Measurements from ENCODE around the gene ABCC10. TPM values are rescaled to one million over a fixed set of nuclear protein-coding genes. Genes with fewer than 3 reads are reported as not detected.

The ABCC10 gene
- total RNA-seq, 6 experiments from 2014 or later = 26.2 to 41.6 (median 30.3) TPM

DNA sequence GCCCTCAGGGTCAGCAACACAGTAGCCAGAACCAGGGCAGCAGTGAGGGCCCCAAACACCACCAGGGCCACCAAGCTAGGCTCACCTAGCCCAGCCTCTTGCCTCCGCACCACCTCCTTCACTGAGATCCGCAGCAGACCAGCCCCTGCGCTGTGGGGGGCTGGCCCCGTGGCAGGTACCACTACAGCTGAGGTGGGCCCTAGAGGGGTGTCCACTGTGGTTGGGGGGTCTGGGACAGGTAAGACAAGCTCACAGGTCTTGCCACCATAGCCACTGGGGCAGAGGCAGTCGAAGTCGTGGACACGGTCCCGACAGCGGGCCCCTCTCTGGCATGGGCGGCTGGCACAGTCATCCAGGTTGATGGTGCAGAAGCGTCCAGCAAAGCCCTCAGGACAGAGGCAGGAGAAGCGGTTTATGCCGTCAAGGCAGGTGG, 23.4 kb downstream of the ABCC10 start:
- no peak overlapping the region for H3K27ac Mint-ChIP-seq
- TF ChIP-seq CTCF (IDR thresholded peaks at IDR 0.05) = no peak

GRCh38 chr6:43451348-43451747, 24.0 kb downstream of the ABCC10 start:
- H3K9me3 Mint-ChIP-seq = no peaks in the 10 kb centered on the region
- H3K36me3 Mint-ChIP-seq (ENCODE audit: low read depth) = no peaks in the 10 kb centered on the region
- H3K4me1 Mint-ChIP-seq (ENCODE audit: low read depth) = peaks cover 14% of the 10 kb centered on the region
- H3K27me3 Mint-ChIP-seq (ENCODE audit: insufficient read depth) = peaks cover 6% of the 10 kb centered on the region
- no peak overlapping the region for H3K27ac Mint-ChIP-seq
- no peak for TF ChIP-seq CTCF (IDR thresholded peaks at IDR 0.05)
- DNase-seq = no peak
- no peak overlapping the region for H3K4me3 Mint-ChIP-seq

More for the DNA sequence above, 23.4 kb downstream of the ABCC10 start:
- peaks cover 1% of the 10 kb centered on the region for H3K27me3 Mint-ChIP-seq (ENCODE audit: insufficient read depth)
- H3K4me3 Mint-ChIP-seq = no peak overlapping the region
- H3K4me1 Mint-ChIP-seq (ENCODE audit: low read depth) = peaks cover 10% of the 10 kb centered on the region
- no peaks in the 10 kb centered on the region for H3K9me3 Mint-ChIP-seq
- no peaks in the 10 kb centered on the region for H3K36me3 Mint-ChIP-seq (ENCODE audit: low read depth)
- no peak for DNase-seq

- H3K36me3 Mint-ChIP-seq (ENCODE audit: low read depth) = no peaks in the 10 kb centered on the region
- H3K4me1 Mint-ChIP-seq (ENCODE audit: low read depth) = peaks cover 14% of the 10 kb centered on the region
- H3K9me3 Mint-ChIP-seq = no peaks in the 10 kb centered on the region
- DNase-seq = no peak
- H3K27me3 Mint-ChIP-seq (ENCODE audit: insufficient read depth) = peaks cover 9% of the 10 kb centered on the region
- TF ChIP-seq CTCF (IDR thresholded peaks at IDR 0.05) = no peak
- H3K27ac Mint-ChIP-seq = no peak overlapping the region
- no peak overlapping the region for H3K4me3 Mint-ChIP-seq
Observed at GRCh38 chr6:43451939-43452338, 24.6 kb downstream of the ABCC10 start.

- Mint-ChIP-seq H3K27ac (no peak overlapping the region), H3K4me1 (ENCODE audit: low read depth) (peaks cover 14% of the 10 kb centered on the region), H3K36me3 (ENCODE audit: low read depth) (no peaks in the 10 kb centered on the region), H3K4me3 (no peak overlapping the region), H3K27me3 (ENCODE audit: insufficient read depth) (peaks cover 9% of the 10 kb centered on the region), H3K9me3 (no peaks in the 10 kb centered on the region)
- no peak for DNase-seq
- TF ChIP-seq CTCF (IDR thresholded peaks at IDR 0.05) = no peak
Observed at GRCh38 chr6:43452896-43453295, 25.6 kb downstream of the ABCC10 start.

GRCh38 chr6:43453831-43454230, 26.5 kb downstream of the ABCC10 start:
- no peak overlapping the region for H3K27ac Mint-ChIP-seq
- H3K4me3 Mint-ChIP-seq = no peak overlapping the region
- H3K36me3 Mint-ChIP-seq (ENCODE audit: low read depth) = no peaks in the 10 kb centered on the region

More at GRCh38 chr6:43453831-43454230, 26.5 kb downstream of the ABCC10 start:
- Mint-ChIP-seq H3K4me1 (ENCODE audit: low read depth) (peaks cover 14% of the 10 kb centered on the region), H3K27me3 (ENCODE audit: insufficient read depth) (peaks cover 9% of the 10 kb centered on the region), H3K9me3 (no peaks in the 10 kb centered on the region)
- DNase-seq = no peak
- no peak for TF ChIP-seq CTCF (IDR thresholded peaks at IDR 0.05)
